HL-60 (cell line): ENCODE data around the gene POP4.

Source experiments
- DNase-seq, 2 experiments: peaks; one replicate each; pipeline ENCODE4 v3.0.0-alpha.2; 2010 to 2020; ENCODE audit warnings: low read depth in 1 of 2, low spot score in 1 of 2
- H3K27ac ChIP-seq: fragments of 250-450 bp; sonication (Bioruptor Pico); replicated peaks from 2 replicates; pipeline ENCODE4 v1.5.1; 2020; ENCODE audit warnings: mild to moderate bottlenecking, moderate library complexity
- H3K27me3 ChIP-seq: fragments of 250-450 bp; sonication (Bioruptor Pico); 2 replicates; pipeline ENCODE4 v1.5.1; 2021; ENCODE audit warnings: mild to moderate bottlenecking, moderate library complexity; ENCODE audit not compliant: insufficient read depth, poor library complexity, severe bottlenecking
- H3K4me3 ChIP-seq: replicated peaks from 2 replicates; pipeline ENCODE4 v1.5.1; 2011; ENCODE audit warnings: mild to moderate bottlenecking, control low read depth, low read length; ENCODE audit not compliant: insufficient read depth
- CTCF ChIP-seq: IDR thresholded peaks from one replicate; pipeline ENCODE4 v1.5.1; 2011; ENCODE audit warnings: low read length, control low read depth, inconsistent platforms; ENCODE audit not compliant: insufficient read depth
- GABPA ChIP-seq: IDR thresholded peaks from 2 replicates; pipeline ENCODE4 v1.6.1; 2012; ENCODE audit warnings: low read depth
- POLR2AphosphoS5 ChIP-seq: IDR thresholded peaks from 2 replicates; pipeline ENCODE4 v1.6.1; 2012; ENCODE audit warnings: low read depth
- REST ChIP-seq: IDR thresholded peaks from 2 replicates; pipeline ENCODE4 v1.6.1; 2012; ENCODE audit warnings: low read depth; ENCODE audit not compliant: insufficient replicate concordance
- SPI1 ChIP-seq: IDR thresholded peaks from 2 replicates; pipeline ENCODE4 v1.6.1; 2012; ENCODE audit warnings: low read depth, mild to moderate bottlenecking, borderline replicate concordance

POP4 gene

GRCh38 chr19:29650772-29651387 is 44.8 kb downstream of the POP4 start:
- Histone ChIP-seq H3K27me3 (no peaks in the 10 kb centered on the region), H3K4me3 (no peak overlapping the region), H3K27ac (no peak overlapping the region)
- no peak for TF ChIP-seq SPI1
- no peak for TF ChIP-seq CTCF
- TF ChIP-seq REST, result no peak
- TF ChIP-seq POLR2AphosphoS5, result no peak
- TF ChIP-seq GABPA, result no peak
- no peak for DNase-seq

- TF ChIP-seq CTCF (no peak), GABPA (no peak), SPI1 (no peak), POLR2AphosphoS5 (no peak), REST (no peak)
- no peak for DNase-seq
- Histone ChIP-seq H3K4me3 (no peak overlapping the region), H3K27me3 (no peaks in the 10 kb centered on the region), H3K27ac (no peak overlapping the region)
Measured at GRCh38 chr19:29651622-29652394, 45.7 kb downstream of the POP4 start.

- Histone ChIP-seq H3K27me3 (no peaks in the 10 kb centered on the region), H3K4me3 (no peak overlapping the region), H3K27ac (no peak overlapping the region)
- DNase-seq, result no peak
- TF ChIP-seq SPI1 (no peak), GABPA (no peak), POLR2AphosphoS5 (no peak), REST (no peak), CTCF (no peak)
Measured at GRCh38 chr19:29653398-29653797, 47.3 kb downstream of the POP4 start.
